HepG2 (cell line): ENCODE data around the gene PAK1. TPM values are rescaled to one million over a fixed set of nuclear protein-coding genes. Genes with fewer than 3 reads are reported as not detected.
"Not testable (repeated sequence)": the region's sequence is repeated elsewhere in the genome, so short reads cannot be mapped to it uniquely, and the experiment has no call there.

Source experiments
- ATAC-seq: fragments of 200-7000 bp; cut with Tn5 transposase; 3 replicates; pipeline ENCODE4 v1.9.1; 2020; ENCODE audit warnings: mild to moderate bottlenecking, moderate library complexity
- BruUV-seq: library from RNA; stranded (reverse); fragments of 400-500 nt; replicated peaks from 2 replicates; lab custom pipeline; 2021; lab: Mats Ljungman, UMichigan
- CTCF ChIA-PET: fragments of 300-600 bp; formaldehyde crosslinking; extraction: SDS; loops from one replicate; lab custom pipeline; 2021; ENCODE audit warnings: low total read pairs, inconsistent platforms, low intra/inter-chr PET ratio; lab: Yijun Ruan, JAX
- POLR2A ChIA-PET: fragments of 350-600 bp; sonication (Branson Sonifier 250); formaldehyde crosslinking; loops from one replicate; lab custom pipeline; 2020; ENCODE audit warnings: antibody characterized with exemption, inconsistent platforms; lab: Yijun Ruan, JAX
- DNase-seq: peaks from one replicate; pipeline ENCODE4 v3.0.0-alpha.2; 2015; ENCODE audit warnings: low spot score
- FAIRE-seq: peaks from 3 replicates; lab custom pipeline; 2011; peaks lifted over from hg19 to GRCh38; lab: Jason Lieb, UNC
- H2AFZ ChIP-seq: one replicate; pipeline ENCODE4 v1.6.1; 2011; ENCODE audit warnings: low read length, inconsistent platforms
- H3K27ac ChIP-seq: fragments of 300-600 bp; 3 replicates; pipeline ENCODE4 v1.8.0; 2011; ENCODE audit warnings: mixed run types, mild to moderate bottlenecking, mixed read lengths, low read length, inconsistent platforms; ENCODE audit not compliant: insufficient read depth; ENCODE audit errors: extremely low read length
- H3K27me3 ChIP-seq, 2 experiments: fragments of 200-600 bp in 1 of 2; 2 replicates in 1 of 2; 3 replicates in 1 of 2; pipeline versions ENCODE4 v1.6.0 to v1.8.0; 2011; ENCODE audit warnings: low read length in 2 of 2, mild to moderate bottlenecking in 2 of 2, moderate library complexity in 2 of 2, inconsistent platforms in 1 of 2; ENCODE audit not compliant: insufficient read depth in 2 of 2, control insufficient read depth in 1 of 2
- H3K36me3 ChIP-seq, 2 experiments: fragments of 200-600 bp in 1 of 2; replicated peaks in 1 of 2; 2 replicates in 1 of 2; 3 replicates in 1 of 2; pipeline versions ENCODE4 v1.5.1 to v1.8.0; 2011; ENCODE audit warnings: low read length in 2 of 2, inconsistent platforms in 1 of 2; ENCODE audit not compliant: insufficient read depth in 2 of 2, control insufficient read depth in 1 of 2
- H3K4me1 ChIP-seq: 2 replicates; pipeline ENCODE4 v1.5.1; 2012; ENCODE audit warnings: low read length, inconsistent platforms; ENCODE audit not compliant: insufficient read depth
- H3K4me2 ChIP-seq: 2 replicates; pipeline ENCODE4 v1.6.0; 2011; ENCODE audit warnings: low read depth, low read length, inconsistent platforms
- H3K4me3 ChIP-seq, 3 experiments: fragments of 200-600 bp in 1 of 3; sonication (generic), shearing (Covaris generic) in 1 of 3; replicated peaks in 1 of 3; 2 replicates each; pipeline ENCODE4 v1.5.1; 2011 to 2016; ENCODE audit warnings: low read length in 3 of 3, inconsistent platforms in 2 of 3, low read depth in 2 of 3, mild to moderate bottlenecking in 2 of 3, control low read depth in 1 of 3, mixed read lengths in 1 of 3; ENCODE audit not compliant: insufficient read depth in 1 of 3
- H3K79me2 ChIP-seq: one replicate; pipeline ENCODE4 v1.6.1; 2011; ENCODE audit warnings: low read length, inconsistent platforms; ENCODE audit not compliant: insufficient read depth
- H3K9ac ChIP-seq: 2 replicates; pipeline ENCODE4 v1.6.0; 2011; ENCODE audit warnings: mild to moderate bottlenecking, low read depth, low read length, inconsistent platforms; ENCODE audit not compliant: insufficient read depth
- H3K9me3 ChIP-seq: 2 replicates; pipeline ENCODE4 v1.5.1; 2012; ENCODE audit warnings: mild to moderate bottlenecking, low read length
- H4K20me1 ChIP-seq: 2 replicates; pipeline ENCODE4 v1.6.0; 2011; ENCODE audit warnings: inconsistent platforms, mild to moderate bottlenecking, low read length, moderate library complexity; ENCODE audit not compliant: insufficient read depth
- MEIS1 ChIP-seq: sonication (generic); formaldehyde crosslinking; IDR thresholded peaks from 2 replicates; pipeline ENCODE4 v1.9.0; 2021; ENCODE audit warnings: mild to moderate bottlenecking, missing genetic modification reagents, moderate library complexity, borderline replicate concordance
- WGBS: methylation state at CpG from one replicate; pipeline ENCODE4 v1.1.6; 2017; ENCODE audit warnings: low lambda C conversion rate; 5-methylcytosine and 5-hydroxymethylcytosine counted together
- in situ Hi-C: cut with HindIII; loops from 2 replicates; pipeline ENCODE4 v1.10.0; 2017; ENCODE audit warnings: low pct_unique_long_range_greater_than_20kb; ENCODE audit not compliant: extremely low pct_ligation_motif_present
- intact Hi-C: fragments of 100-400 bp; cut with micrococcal nuclease; formaldehyde crosslinking; loops from one replicate; pipeline ENCODE4 v1.10.0; 2022; ENCODE audit not compliant: unreplicated experiment
- polyA plus RNA-seq, 8 experiments: library from polyadenylated mRNA; depleted of rRNA in 3 of 8; stranded (reverse) in 7 of 8; unstranded in 1 of 8; fragments of >200 nt; fragmentation: Illumina TruSeq in 4 of 8; extraction: Trizol in 4 of 8; gene quantifications; 2 replicates each; pipeline versions ENCODE4 v1.2.1 to v1.2.3, GENCODE V29; 2011 to 2016; ENCODE audit warnings: low read depth in 4 of 8, missing spikeins in 1 of 8, mixed read lengths in 1 of 8; ENCODE audit not compliant: insufficient read depth in 1 of 8
- total RNA-seq, 5 experiments: library from RNA; depleted of rRNA; stranded (reverse); fragments of >200 nt; fragmentation: Illumina TruSeq; extraction: Trizol; gene quantifications; 2 replicates each; pipeline ENCODE4 v1.2.3, GENCODE V29; 2016; ENCODE audit warnings: low read depth in 1 of 5

The PAK1 gene
- total and polyA plus RNA-seq, 2 of the 13 experiments (the other 11 are each of a cell fraction or from before 2014, with no cell fraction given), result 1.5 to 4.3 TPM

DNA sequence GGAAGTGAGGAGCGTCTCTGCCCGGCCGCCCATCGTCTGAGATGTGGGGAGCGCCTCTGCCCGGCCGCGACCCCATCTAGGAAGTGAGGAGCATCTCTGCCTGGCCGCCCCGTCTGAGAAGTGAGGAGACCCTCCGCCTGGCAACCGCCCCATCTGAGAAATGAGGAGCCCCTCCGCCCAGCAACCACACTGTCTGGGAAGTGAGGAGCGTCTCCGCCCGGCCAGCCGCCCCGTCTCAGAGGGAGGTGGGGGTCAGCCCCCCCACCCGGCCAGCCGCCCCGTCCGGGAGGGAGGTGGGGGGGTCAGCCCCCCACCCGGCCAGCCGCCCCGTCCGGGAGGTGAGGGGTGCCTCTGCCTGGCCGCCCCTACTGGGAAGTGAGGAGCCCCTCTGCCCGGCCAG, 16.1 kb upstream of the PAK1 start:
- not testable (repeated sequence) for BruUV-seq

DNA sequence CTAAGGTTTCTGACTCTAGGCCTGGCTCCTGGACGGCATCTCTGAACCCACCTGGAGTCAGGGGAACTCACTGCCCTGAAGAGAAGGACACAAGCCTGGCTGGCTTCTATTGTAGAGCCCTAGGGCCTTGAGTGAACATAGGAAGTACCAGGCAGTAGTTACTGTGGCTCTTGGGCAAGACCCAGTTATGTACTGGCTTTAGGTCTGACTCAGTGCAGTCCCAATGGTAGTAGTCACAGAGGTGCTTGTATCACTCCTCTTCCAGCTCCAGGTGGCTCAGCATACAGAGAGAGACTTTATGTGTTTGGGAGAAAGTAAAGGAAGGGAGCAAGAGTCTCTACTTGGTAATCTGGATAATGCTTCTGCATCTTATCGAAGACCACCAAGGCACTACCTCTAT, 13.9 kb upstream of the PAK1 start:
- intact Hi-C loops, result no loop called here
- POLR2A ChIA-PET, result no interaction called here
- FAIRE-seq, result no peak
- H3K27ac ChIP-seq, result no peak overlapping the region
- no peak overlapping the region for H3K9ac ChIP-seq
- BruUV-seq, result no TSS peak
- CTCF ChIA-PET, result no interaction called here
- no peak overlapping the region for H2AFZ ChIP-seq
- H3K36me3 ChIP-seq, result no peaks in the 10 kb centered on the region
- no peaks in the 10 kb centered on the region for H3K4me1 ChIP-seq
- H3K4me2 ChIP-seq, result no peak overlapping the region
- no peaks in the 10 kb centered on the region for H3K79me2 ChIP-seq
- no peak overlapping the region for H3K4me3 ChIP-seq
- 22% methylated on average over 2 of the region's 2 CpGs for whole genome bisulfite sequencing
- no peak for DNase-seq
- no peak for TF ChIP-seq MEIS1
- H3K9me3 ChIP-seq, result no peaks in the 10 kb centered on the region
- H4K20me1 ChIP-seq, result no peaks in the 10 kb centered on the region
- ATAC-seq, result no peak
- H3K27me3 ChIP-seq, result no peaks in the 10 kb centered on the region
- in situ Hi-C loops, result no loop called here

More for the DNA sequence above, 16.1 kb upstream of the PAK1 start:
- ATAC-seq, H3K4me2 ChIP-seq, H3K27me3 ChIP-seq, CTCF ChIA-PET, H3K4me1 ChIP-seq, FAIRE-seq, DNase-seq, H4K20me1 ChIP-seq, H3K27ac ChIP-seq, in situ Hi-C loops, H3K9ac ChIP-seq, POLR2A ChIA-PET, H2AFZ ChIP-seq, H3K36me3 ChIP-seq, H3K4me3 ChIP-seq, H3K79me2 ChIP-seq, intact Hi-C loops, H3K9me3 ChIP-seq: not testable (repeated sequence)
- WGBS, result 73% methylated on average over 6 of the region's 28 CpGs
